Kidney epithelial cell (primary cell): Measurements from ENCODE around the gene TBC1D10A. TPM values are rescaled to one million over a fixed set of nuclear protein-coding genes. Genes with fewer than 3 reads are reported as not detected.

ENCODE experiments used
- DNase-seq: peaks from one replicate; pipeline ENCODE4 v3.0.0-alpha.2; 2010; ENCODE audit warnings: low read depth
- H3K27me3 ChIP-seq: 2 replicates; pipeline ENCODE4 v1.6.0; 2011; ENCODE audit warnings: low read length; ENCODE audit not compliant: control insufficient read depth, insufficient read depth
- H3K36me3 ChIP-seq: 2 replicates; pipeline ENCODE4 v1.5.1; 2011; ENCODE audit warnings: low read length; ENCODE audit not compliant: control insufficient read depth, insufficient read depth
- H3K4me3 ChIP-seq: 2 replicates; pipeline ENCODE4 v1.5.1; 2011; ENCODE audit warnings: low read depth, mild to moderate bottlenecking, control low read depth, low read length
- total RNA-seq: library from RNA; depleted of rRNA; stranded (reverse); fragments of >200 nt; gene quantifications from 2 replicates; pipeline ENCODE4 v1.2.3, GENCODE V29; 2015
- TF ChIP-seq, protein P1 (sequence below): IDR thresholded peaks from 2 replicates; pipeline ENCODE4 v1.5.1; 2011; ENCODE audit warnings: mild to moderate bottlenecking, moderate library complexity, low read length, control low read depth, inconsistent platforms; ENCODE audit not compliant: insufficient read depth, poor library complexity, severe bottlenecking

TBC1D10A gene
- total RNA-seq, 1 donor from 2014 or later, result 23.9 TPM

DNA sequence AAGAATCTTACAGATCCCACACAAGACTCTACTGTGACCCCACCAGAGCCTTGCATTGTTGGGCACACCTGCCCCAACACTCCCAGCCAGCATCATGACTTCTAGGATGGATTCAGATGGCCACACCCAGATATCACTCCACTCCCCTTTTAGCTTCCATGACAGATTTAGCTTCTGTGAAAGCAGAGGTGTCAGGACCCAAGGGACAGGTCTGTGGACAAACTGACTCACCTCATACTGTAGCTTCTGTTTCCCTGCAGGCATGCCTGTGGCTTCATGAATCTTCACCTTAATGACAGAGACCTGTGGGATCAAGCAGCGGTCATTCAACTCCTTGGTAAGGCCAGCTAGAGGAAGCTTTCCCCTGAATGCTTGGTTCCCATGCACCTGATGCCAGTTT lies 8.5 kb upstream of the TBC1D10A start:
- H3K27me3 ChIP-seq, result no peaks in the 10 kb centered on the region
- peaks cover 11% of the 10 kb centered on the region for H3K36me3 ChIP-seq
- TF ChIP-seq, protein P1, sequence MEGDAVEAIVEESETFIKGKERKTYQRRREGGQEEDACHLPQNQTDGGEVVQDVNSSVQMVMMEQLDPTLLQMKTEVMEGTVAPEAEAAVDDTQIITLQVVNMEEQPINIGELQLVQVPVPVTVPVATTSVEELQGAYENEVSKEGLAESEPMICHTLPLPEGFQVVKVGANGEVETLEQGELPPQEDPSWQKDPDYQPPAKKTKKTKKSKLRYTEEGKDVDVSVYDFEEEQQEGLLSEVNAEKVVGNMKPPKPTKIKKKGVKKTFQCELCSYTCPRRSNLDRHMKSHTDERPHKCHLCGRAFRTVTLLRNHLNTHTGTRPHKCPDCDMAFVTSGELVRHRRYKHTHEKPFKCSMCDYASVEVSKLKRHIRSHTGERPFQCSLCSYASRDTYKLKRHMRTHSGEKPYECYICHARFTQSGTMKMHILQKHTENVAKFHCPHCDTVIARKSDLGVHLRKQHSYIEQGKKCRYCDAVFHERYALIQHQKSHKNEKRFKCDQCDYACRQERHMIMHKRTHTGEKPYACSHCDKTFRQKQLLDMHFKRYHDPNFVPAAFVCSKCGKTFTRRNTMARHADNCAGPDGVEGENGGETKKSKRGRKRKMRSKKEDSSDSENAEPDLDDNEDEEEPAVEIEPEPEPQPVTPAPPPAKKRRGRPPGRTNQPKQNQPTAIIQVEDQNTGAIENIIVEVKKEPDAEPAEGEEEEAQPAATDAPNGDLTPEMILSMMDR, result no peak
- DNase-seq, result no peak
- H3K4me3 ChIP-seq, result no peak overlapping the region

DNA sequence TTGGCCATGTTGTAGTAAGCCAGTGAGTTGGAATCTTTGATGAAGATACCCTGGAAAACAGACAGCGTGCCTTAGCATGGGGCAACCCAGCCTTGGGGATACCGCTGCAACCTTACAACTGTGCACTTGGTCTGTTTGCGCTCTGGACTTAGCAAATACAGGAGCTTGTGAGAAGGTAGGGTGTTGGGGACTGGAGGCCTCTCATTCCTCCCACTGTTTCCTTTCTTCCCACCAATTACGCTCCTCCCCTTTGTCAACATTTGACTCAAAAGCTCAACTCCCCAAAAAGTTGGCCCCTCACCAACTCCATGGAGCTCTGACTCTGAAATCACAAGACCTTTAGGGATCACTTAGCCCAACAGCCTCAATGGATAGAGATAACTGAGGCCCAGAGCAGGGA lies 7.9 kb upstream of the TBC1D10A start:
- TF ChIP-seq, protein P1, result no peak
- Histone ChIP-seq H3K27me3 (no peaks in the 10 kb centered on the region), H3K4me3 (no peak overlapping the region), H3K36me3 (peaks cover 11% of the 10 kb centered on the region)
- DNase-seq, result no peak

GRCh38 chr22:30333707-30334087 lies 7.0 kb upstream of the TBC1D10A start:
- no peak for DNase-seq
- TF ChIP-seq, protein P1, result no peak
- no peak overlapping the region for H3K4me3 ChIP-seq
- no peaks in the 10 kb centered on the region for H3K27me3 ChIP-seq
- peaks cover 9% of the 10 kb centered on the region for H3K36me3 ChIP-seq

DNA sequence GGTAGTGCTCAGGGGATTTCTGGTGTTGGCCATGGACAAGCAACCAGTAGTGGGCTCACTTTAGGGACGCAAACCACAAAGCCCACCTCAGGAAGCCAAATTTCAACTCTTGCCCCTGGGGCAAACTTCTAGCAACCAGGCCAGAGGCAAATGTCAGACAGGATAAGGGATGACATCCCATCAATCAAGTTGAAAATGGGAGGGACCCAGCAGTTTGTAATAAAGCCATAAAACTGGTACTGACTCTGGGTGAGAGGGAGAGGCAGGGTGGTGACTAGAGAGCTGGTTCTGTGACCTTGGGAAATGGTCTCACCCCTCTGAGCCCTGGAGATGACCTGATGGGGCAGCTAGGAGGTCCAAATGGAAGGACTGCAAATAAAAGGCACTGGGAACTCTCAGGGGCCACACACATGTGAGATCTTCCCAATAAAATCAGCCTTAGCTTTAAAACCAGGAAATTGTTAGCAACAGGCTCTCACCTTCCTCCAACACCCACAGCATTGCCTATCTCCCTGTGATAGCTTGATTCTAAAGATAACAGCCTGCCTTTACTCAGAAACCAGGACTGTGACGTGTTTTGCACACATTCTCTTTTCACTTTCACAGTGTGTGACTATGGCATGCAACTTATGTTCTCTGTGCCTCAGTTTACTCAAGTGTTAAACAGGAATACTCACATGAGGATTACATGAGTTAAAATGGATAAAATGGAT lies 6.4 kb upstream of the TBC1D10A start:
- no peaks in the 10 kb centered on the region for H3K27me3 ChIP-seq
- no peak overlapping the region for H3K4me3 ChIP-seq
- H3K36me3 ChIP-seq, result peaks cover 8% of the 10 kb centered on the region
- TF ChIP-seq, protein P1, result no peak
- no peak for DNase-seq

GRCh38 chr22:30332551-30332950 lies 5.8 kb upstream of the TBC1D10A start:
- DNase-seq, result no peak
- no peak overlapping the region for H3K4me3 ChIP-seq
- TF ChIP-seq, protein P1, result no peak
- H3K36me3 ChIP-seq, result peaks cover 6% of the 10 kb centered on the region
- H3K27me3 ChIP-seq, result no peaks in the 10 kb centered on the region
